ENCODE data around the gene SCRT2. TPM values are rescaled to one million over a fixed set of nuclear protein-coding genes. Genes with fewer than 3 reads are reported as not detected.

The SCRT2 gene
- polyA plus RNA-seq, 1 donor from 2014 or later, result 2.5 TPM

DNA sequence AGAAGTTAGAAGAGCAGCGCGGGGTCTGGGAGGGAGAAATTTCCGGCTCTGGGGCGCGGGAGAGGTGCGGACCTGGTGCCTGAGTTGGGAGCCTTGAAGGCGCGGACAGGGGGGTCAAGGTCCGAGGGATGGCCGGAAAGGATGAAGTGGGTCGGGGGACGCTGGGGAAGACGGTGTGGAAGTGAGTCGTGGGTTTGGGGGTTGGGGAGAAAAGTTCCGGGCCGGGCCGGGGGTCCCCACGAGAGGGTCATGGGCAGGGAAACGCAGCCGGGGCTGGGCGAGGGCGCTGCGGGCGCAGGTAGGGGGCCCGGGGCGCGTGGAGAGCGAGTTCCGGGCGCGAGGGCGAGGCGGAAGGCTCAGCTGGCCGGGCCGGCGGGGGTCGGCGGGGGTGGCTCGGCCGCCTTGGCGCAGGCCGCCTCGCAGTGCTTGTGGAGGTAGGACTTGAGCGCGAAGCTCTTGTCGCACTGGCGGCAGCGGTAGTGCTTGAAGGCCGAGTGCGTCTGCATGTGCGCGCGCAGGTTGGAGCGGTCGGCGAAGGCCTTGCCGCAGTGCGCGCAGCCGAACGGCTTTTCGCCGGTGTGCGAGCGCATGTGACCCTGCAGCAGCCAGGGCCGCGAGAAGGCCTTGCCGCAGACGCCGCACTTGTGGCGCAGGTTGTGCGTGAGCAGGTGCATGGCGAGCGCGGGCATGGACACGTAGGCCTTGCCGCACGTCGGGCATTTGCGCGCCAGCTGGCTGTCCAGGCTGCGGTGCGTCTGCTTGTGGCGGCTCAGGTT is 12.1 kb downstream of the SCRT2 start:
- peaks cover 14% of the 10 kb centered on the region for H3K27me3 ChIP-seq (ENCODE audit: insufficient read depth, low read depth, low read length)
- H3K9me2 ChIP-seq (ENCODE audit: insufficient read depth, low read length), result no peaks in the 10 kb centered on the region
- TF ChIP-seq MXI1 (conservative IDR thresholded peaks at IDR 0.05; ENCODE audit: poor library complexity, severe bottlenecking) (no peak), POLR2AphosphoS5 (IDR thresholded peaks at IDR 0.05) (peak; percentile 19)
- H4K20me1 ChIP-seq (ENCODE audit: insufficient read depth), result peaks cover 27% of the 10 kb centered on the region
- H3F3A ChIP-seq (ENCODE audit: insufficient read depth, low read length, poor library complexity, severe bottlenecking), result no peaks in the 10 kb centered on the region
- H2AFZ ChIP-seq (ENCODE audit: low read depth, low read length), result no peak overlapping the region
- peaks cover 5% of the 10 kb centered on the region for H3K36me3 ChIP-seq (ENCODE audit: insufficient read depth, low read length)
- no peaks in the 10 kb centered on the region for H3K79me2 ChIP-seq (replicated peaks; ENCODE audit: insufficient read depth, low read length)
- H3K9ac ChIP-seq (ENCODE audit: low read length), result no peak overlapping the region
- no peak overlapping the region for H3K27ac ChIP-seq (ENCODE audit: low read length)
- no peaks in the 10 kb centered on the region for H3K9me3 ChIP-seq (ENCODE audit: low read length)
- no peak overlapping the region for H3K4me2 ChIP-seq (ENCODE audit: low read length)
- H3K4me3 ChIP-seq (ENCODE audit: low read length), result no peak overlapping the region

DNA sequence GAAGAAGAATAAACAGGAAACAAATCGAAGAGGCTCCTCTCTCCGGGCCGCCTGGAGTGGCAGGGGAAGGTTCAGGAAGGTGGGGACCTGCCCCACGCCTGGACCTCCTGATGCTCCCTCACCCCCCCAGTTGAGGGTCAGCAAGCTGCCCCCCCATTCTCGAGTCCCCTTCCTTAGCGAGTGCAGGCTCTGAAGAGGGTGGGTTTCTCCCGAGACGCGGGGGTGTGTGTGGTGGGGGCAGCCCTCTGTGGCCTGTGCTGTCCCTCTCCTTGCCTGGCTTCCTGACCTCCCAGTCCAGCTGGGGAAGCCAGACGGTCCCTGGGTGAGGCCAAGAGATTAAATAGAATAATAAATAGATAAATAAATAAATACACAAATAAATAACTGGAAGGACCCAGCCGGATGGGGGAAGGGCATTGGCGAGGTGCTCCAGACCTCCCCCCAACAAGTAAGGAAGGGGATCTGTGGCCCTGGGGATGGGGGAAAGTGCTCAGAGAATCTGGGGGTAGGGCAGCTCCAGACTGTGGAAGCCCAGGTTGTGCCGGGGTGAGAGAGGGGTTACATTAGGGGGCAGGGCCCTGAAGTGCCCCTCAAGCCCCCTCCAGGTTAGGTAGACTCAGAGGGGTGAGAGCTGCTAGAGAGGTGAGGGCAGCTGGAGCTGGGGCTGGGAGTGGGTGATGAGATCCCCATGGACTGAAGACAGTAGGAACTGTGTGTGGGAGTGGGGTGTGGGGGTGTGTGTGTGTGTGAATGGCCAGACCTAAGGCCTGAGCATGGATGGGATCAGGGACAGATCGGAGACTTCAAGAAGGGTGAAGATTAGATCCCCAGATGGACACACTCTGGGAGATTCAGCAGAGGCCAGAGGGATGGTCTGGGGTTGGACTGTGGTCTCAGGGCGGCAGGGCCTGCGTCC is 13.1 kb downstream of the SCRT2 start:
- H3K9me2 ChIP-seq (ENCODE audit: insufficient read depth, low read length), result no peaks in the 10 kb centered on the region
- H3F3A ChIP-seq (ENCODE audit: insufficient read depth, low read length, poor library complexity, severe bottlenecking), result no peaks in the 10 kb centered on the region
- H3K9me3 ChIP-seq (ENCODE audit: low read length), result no peaks in the 10 kb centered on the region
- peaks cover 18% of the 10 kb centered on the region for H4K20me1 ChIP-seq (ENCODE audit: insufficient read depth)
- peak overlapping the region; percentile 12 for H3K9ac ChIP-seq (ENCODE audit: low read length)
- no peak overlapping the region for H3K4me2 ChIP-seq (ENCODE audit: low read length)
- peaks cover 13% of the 10 kb centered on the region for H3K27me3 ChIP-seq (ENCODE audit: insufficient read depth, low read depth, low read length)
- no peak for TF ChIP-seq EZH2 (IDR thresholded peaks at IDR 0.05; ENCODE audit: borderline replicate concordance, insufficient read depth, low read length, poor library complexity, severe bottlenecking)
- TF ChIP-seq MXI1 (conservative IDR thresholded peaks at IDR 0.05; ENCODE audit: poor library complexity, severe bottlenecking), result no peak
- TF ChIP-seq EP300 (conservative IDR thresholded peaks at IDR 0.05; ENCODE audit: poor library complexity, severe bottlenecking), result no peak
- TF ChIP-seq POLR2AphosphoS5 (IDR thresholded peaks at IDR 0.05), result no peak
- TF ChIP-seq, protein P1, sequence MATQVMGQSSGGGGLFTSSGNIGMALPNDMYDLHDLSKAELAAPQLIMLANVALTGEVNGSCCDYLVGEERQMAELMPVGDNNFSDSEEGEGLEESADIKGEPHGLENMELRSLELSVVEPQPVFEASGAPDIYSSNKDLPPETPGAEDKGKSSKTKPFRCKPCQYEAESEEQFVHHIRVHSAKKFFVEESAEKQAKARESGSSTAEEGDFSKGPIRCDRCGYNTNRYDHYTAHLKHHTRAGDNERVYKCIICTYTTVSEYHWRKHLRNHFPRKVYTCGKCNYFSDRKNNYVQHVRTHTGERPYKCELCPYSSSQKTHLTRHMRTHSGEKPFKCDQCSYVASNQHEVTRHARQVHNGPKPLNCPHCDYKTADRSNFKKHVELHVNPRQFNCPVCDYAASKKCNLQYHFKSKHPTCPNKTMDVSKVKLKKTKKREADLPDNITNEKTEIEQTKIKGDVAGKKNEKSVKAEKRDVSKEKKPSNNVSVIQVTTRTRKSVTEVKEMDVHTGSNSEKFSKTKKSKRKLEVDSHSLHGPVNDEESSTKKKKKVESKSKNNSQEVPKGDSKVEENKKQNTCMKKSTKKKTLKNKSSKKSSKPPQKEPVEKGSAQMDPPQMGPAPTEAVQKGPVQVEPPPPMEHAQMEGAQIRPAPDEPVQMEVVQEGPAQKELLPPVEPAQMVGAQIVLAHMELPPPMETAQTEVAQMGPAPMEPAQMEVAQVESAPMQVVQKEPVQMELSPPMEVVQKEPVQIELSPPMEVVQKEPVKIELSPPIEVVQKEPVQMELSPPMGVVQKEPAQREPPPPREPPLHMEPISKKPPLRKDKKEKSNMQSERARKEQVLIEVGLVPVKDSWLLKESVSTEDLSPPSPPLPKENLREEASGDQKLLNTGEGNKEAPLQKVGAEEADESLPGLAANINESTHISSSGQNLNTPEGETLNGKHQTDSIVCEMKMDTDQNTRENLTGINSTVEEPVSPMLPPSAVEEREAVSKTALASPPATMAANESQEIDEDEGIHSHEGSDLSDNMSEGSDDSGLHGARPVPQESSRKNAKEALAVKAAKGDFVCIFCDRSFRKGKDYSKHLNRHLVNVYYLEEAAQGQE (IDR thresholded peaks at IDR 0.05; ENCODE audit: borderline replicate concordance), result no peak
- TF ChIP-seq TAF1 (IDR thresholded peaks at IDR 0.05; ENCODE audit: low read depth), result no peak
- no peak for TF ChIP-seq RAD21 (conservative IDR thresholded peaks at IDR 0.05)
- TF ChIP-seq SMC3 (conservative IDR thresholded peaks at IDR 0.05; ENCODE audit: poor library complexity), result no peak
- TF ChIP-seq, protein P2, sequence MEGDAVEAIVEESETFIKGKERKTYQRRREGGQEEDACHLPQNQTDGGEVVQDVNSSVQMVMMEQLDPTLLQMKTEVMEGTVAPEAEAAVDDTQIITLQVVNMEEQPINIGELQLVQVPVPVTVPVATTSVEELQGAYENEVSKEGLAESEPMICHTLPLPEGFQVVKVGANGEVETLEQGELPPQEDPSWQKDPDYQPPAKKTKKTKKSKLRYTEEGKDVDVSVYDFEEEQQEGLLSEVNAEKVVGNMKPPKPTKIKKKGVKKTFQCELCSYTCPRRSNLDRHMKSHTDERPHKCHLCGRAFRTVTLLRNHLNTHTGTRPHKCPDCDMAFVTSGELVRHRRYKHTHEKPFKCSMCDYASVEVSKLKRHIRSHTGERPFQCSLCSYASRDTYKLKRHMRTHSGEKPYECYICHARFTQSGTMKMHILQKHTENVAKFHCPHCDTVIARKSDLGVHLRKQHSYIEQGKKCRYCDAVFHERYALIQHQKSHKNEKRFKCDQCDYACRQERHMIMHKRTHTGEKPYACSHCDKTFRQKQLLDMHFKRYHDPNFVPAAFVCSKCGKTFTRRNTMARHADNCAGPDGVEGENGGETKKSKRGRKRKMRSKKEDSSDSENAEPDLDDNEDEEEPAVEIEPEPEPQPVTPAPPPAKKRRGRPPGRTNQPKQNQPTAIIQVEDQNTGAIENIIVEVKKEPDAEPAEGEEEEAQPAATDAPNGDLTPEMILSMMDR (IDR thresholded peaks at IDR 0.05; ENCODE audit: poor library complexity, severe bottlenecking), result no peak
- H3K27ac ChIP-seq (ENCODE audit: low read length), result no peak overlapping the region
- no peaks in the 10 kb centered on the region for H3K79me2 ChIP-seq (replicated peaks; ENCODE audit: insufficient read depth, low read length)
- no peak overlapping the region for H2AFZ ChIP-seq (ENCODE audit: low read depth, low read length)
- peaks cover 4% of the 10 kb centered on the region for H3K36me3 ChIP-seq (ENCODE audit: insufficient read depth, low read length)
- H3K4me3 ChIP-seq (ENCODE audit: low read length), result no peak overlapping the region
